NCI-H526 treated with DMSO at 0.1 percent for 48 hours (cell line): ENCODE data around the gene CPNE8.

Experiments
- DNase-seq: peaks from one replicate; lab custom pipeline; 2025; lab: John Stamatoyannopoulos, UW

CPNE8 gene

GRCh38 chr12:38895446-38895845 lies 9.9 kb downstream of the CPNE8 start:
- no peak for DNase-seq

- no peak for DNase-seq
Observed at GRCh38 chr12:38892976-38893375, 12.4 kb downstream of the CPNE8 start.

- no peak for DNase-seq
Observed at GRCh38 chr12:38892087-38892786, 13.2 kb downstream of the CPNE8 start.

- DNase-seq, result no peak
Observed at GRCh38 chr12:38890102-38890855, 15.1 kb downstream of the CPNE8 start.

GRCh38 chr12:38889297-38889815 lies 16.0 kb downstream of the CPNE8 start:
- DNase-seq, result no peak

- DNase-seq, result no peak
Observed at GRCh38 chr12:38887770-38888169, 17.6 kb downstream of the CPNE8 start.

GRCh38 chr12:38886931-38887330 lies 18.5 kb downstream of the CPNE8 start:
- no peak for DNase-seq

GRCh38 chr12:38886064-38886463 lies 19.3 kb downstream of the CPNE8 start:
- no peak for DNase-seq

- DNase-seq, result no peak
Observed at GRCh38 chr12:38884666-38885065, 20.7 kb downstream of the CPNE8 start.

- no peak for DNase-seq
Observed at GRCh38 chr12:38883629-38884134, 21.7 kb downstream of the CPNE8 start.

GRCh38 chr12:38880288-38880687 lies 25.1 kb downstream of the CPNE8 start:
- DNase-seq, result no peak

GRCh38 chr12:38878986-38879385 lies 26.4 kb downstream of the CPNE8 start:
- DNase-seq, result no peak

- DNase-seq, result no peak
Observed at GRCh38 chr12:38878333-38878705, 27.1 kb downstream of the CPNE8 start.

- no peak for DNase-seq
Observed at GRCh38 chr12:38875586-38876228, 29.7 kb downstream of the CPNE8 start.

- DNase-seq, result no peak
Observed at GRCh38 chr12:38872561-38872960, 32.8 kb downstream of the CPNE8 start.

- DNase-seq, result no peak
Observed at GRCh38 chr12:38872156-38872555, 33.2 kb downstream of the CPNE8 start.

- no peak for DNase-seq
Observed at GRCh38 chr12:38869036-38869435, 36.4 kb downstream of the CPNE8 start.

- DNase-seq, result no peak
Observed at GRCh38 chr12:38850461-38850860, 54.9 kb downstream of the CPNE8 start.

- DNase-seq, result no peak
Observed at GRCh38 chr12:38847247-38847646, 58.1 kb downstream of the CPNE8 start.

GRCh38 chr12:38844267-38844666 lies 61.1 kb downstream of the CPNE8 start:
- no peak for DNase-seq

- no peak for DNase-seq
Observed at GRCh38 chr12:38838056-38838850, 67.1 kb downstream of the CPNE8 start.

- DNase-seq, result no peak
Observed at GRCh38 chr12:38831715-38832114, 73.7 kb downstream of the CPNE8 start.
